ENCODE data around the gene ADAMTS15. TPM values are rescaled to one million over a fixed set of nuclear protein-coding genes. Genes with fewer than 3 reads are reported as not detected.

ADAMTS15 gene
- total RNA-seq, 1 donor from 2014 or later: 13.8 TPM

GRCh38 chr11:130474637-130475400 is 26.4 kb downstream of the ADAMTS15 start:
- Histone ChIP-seq H3K4me3 (ENCODE audit: insufficient read depth, low read depth, low read length) (no peak overlapping the region), H2AFZ (ENCODE audit: low read depth, low read length) (no peak overlapping the region), H3K9ac (ENCODE audit: low read length) (no peak overlapping the region), H3K4me2 (ENCODE audit: low read length) (no peak overlapping the region), H3K27me3 (ENCODE audit: insufficient read depth, low read length) (no peaks in the 10 kb centered on the region), H3K9me3 (ENCODE audit: insufficient read depth, low read depth, low read length) (no peaks in the 10 kb centered on the region), H3K27ac (ENCODE audit: low read depth, low read length) (no peak overlapping the region), H4K20me1 (ENCODE audit: insufficient read depth, low read length) (no peaks in the 10 kb centered on the region), H3K36me3 (ENCODE audit: insufficient read depth, low read length) (no peaks in the 10 kb centered on the region), H3K4me1 (ENCODE audit: insufficient read depth, low read length) (peaks cover 34% of the 10 kb centered on the region), H3K79me2 (ENCODE audit: insufficient read depth, low read length) (no peaks in the 10 kb centered on the region)
- FAIRE-seq (no peak), DNase-seq (ENCODE audit: low read depth) (no peak)
- Mint-ChIP-seq H3K4me3 (ENCODE audit: unreplicated experiment) (no peak overlapping the region), H3K4me1 (ENCODE audit: low read depth, unreplicated experiment) (peaks cover 15% of the 10 kb centered on the region), H3K9me3 (ENCODE audit: unreplicated experiment) (no peaks in the 10 kb centered on the region), H3K27ac (ENCODE audit: unreplicated experiment) (no peak overlapping the region), H3K36me3 (ENCODE audit: low read depth, unreplicated experiment) (peaks cover 8% of the 10 kb centered on the region), H3K27me3 (ENCODE audit: low read depth, unreplicated experiment) (peaks cover 19% of the 10 kb centered on the region)
- TF ChIP-seq, protein P1, sequence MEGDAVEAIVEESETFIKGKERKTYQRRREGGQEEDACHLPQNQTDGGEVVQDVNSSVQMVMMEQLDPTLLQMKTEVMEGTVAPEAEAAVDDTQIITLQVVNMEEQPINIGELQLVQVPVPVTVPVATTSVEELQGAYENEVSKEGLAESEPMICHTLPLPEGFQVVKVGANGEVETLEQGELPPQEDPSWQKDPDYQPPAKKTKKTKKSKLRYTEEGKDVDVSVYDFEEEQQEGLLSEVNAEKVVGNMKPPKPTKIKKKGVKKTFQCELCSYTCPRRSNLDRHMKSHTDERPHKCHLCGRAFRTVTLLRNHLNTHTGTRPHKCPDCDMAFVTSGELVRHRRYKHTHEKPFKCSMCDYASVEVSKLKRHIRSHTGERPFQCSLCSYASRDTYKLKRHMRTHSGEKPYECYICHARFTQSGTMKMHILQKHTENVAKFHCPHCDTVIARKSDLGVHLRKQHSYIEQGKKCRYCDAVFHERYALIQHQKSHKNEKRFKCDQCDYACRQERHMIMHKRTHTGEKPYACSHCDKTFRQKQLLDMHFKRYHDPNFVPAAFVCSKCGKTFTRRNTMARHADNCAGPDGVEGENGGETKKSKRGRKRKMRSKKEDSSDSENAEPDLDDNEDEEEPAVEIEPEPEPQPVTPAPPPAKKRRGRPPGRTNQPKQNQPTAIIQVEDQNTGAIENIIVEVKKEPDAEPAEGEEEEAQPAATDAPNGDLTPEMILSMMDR (IDR thresholded peaks at IDR 0.05; ENCODE audit: insufficient read depth, low read depth, low read length): no peak
- no peak for TF ChIP-seq EZH2 (IDR thresholded peaks at IDR 0.05; ENCODE audit: insufficient read depth, low read length)

DNA sequence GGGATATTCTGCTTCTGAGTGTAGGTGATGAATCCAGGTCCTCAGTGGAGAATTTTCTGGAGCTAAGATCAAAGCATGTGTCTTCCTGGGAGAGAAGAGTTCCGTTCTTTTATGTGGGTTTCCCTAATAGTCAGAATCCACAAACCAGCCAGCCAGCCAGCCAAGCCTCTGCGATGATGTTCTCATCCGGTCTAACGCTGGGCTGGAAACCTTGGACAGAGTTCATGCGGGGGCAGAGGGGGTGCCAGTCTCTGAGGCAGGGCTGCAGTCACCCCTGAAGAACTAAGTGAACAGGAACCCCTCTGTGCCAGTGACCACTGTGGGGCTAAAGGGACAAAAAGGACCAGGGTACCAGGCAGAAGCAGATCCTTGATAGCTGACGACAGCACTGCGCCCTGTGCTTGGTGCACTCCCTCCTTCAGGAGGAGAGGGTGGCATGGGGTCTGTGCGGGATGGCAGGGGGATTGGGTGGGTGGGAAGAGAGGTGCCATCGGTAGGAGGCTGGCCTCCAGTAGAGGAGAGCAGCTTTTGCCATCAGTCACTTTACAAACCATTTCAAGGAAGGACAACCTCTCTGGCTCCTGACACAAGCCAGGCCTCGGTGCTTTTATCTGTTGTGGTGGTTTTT is 27.1 kb downstream of the ADAMTS15 start:
- no peak overlapping the region for H2AFZ ChIP-seq (ENCODE audit: low read depth, low read length)
- H3K9me3 ChIP-seq (ENCODE audit: insufficient read depth, low read depth, low read length): no peaks in the 10 kb centered on the region
- H3K4me1 ChIP-seq (ENCODE audit: insufficient read depth, low read length): peaks cover 42% of the 10 kb centered on the region
- no peak overlapping the region for H3K27ac ChIP-seq (ENCODE audit: low read depth, low read length)
- TF ChIP-seq EZH2 (IDR thresholded peaks at IDR 0.05; ENCODE audit: insufficient read depth, low read length): no peak
- TF ChIP-seq, protein P1 (IDR thresholded peaks at IDR 0.05; ENCODE audit: insufficient read depth, low read depth, low read length): no peak
- DNase-seq (ENCODE audit: low read depth) (peak; percentile 40), FAIRE-seq (no peak)
- Mint-ChIP-seq H3K36me3 (ENCODE audit: low read depth, unreplicated experiment) (peaks cover 8% of the 10 kb centered on the region), H3K27me3 (ENCODE audit: low read depth, unreplicated experiment) (peaks cover 19% of the 10 kb centered on the region), H3K27ac (ENCODE audit: unreplicated experiment) (no peak overlapping the region), H3K9me3 (ENCODE audit: unreplicated experiment) (no peaks in the 10 kb centered on the region), H3K4me1 (ENCODE audit: low read depth, unreplicated experiment) (peaks cover 15% of the 10 kb centered on the region), H3K4me3 (ENCODE audit: unreplicated experiment) (no peak overlapping the region)
- H3K4me3 ChIP-seq (ENCODE audit: insufficient read depth, low read depth, low read length): no peak overlapping the region
- H3K4me2 ChIP-seq (ENCODE audit: low read length): no peak overlapping the region
- no peak overlapping the region for H3K9ac ChIP-seq (ENCODE audit: low read length)
- H3K36me3 ChIP-seq (ENCODE audit: insufficient read depth, low read length): no peaks in the 10 kb centered on the region
- no peaks in the 10 kb centered on the region for H3K27me3 ChIP-seq (ENCODE audit: insufficient read depth, low read length)
- no peaks in the 10 kb centered on the region for H4K20me1 ChIP-seq (ENCODE audit: insufficient read depth, low read length)
- no peaks in the 10 kb centered on the region for H3K79me2 ChIP-seq (ENCODE audit: insufficient read depth, low read length)
